Activated naive CD8-positive, alpha-beta T cell treated with anti-CD3 and anti-CD28 coated beads, Interleukin-2, amount 50 U/mL, for 16 hours (primary cell): ENCODE data around the gene TMEM183A.
"Not testable (repeated sequence)": the region's sequence is repeated elsewhere in the genome, so short reads cannot be mapped to it uniquely, and the experiment has no call there.

Source experiments
- DNase-seq: peaks from one replicate; pipeline ENCODE4 v3.0.0-alpha.2; 2020; ENCODE audit warnings: low read depth, low spot score

The TMEM183A gene

GRCh38 chr1:202987255-202987654 is 19.9 kb upstream of the TMEM183A start:
- DNase-seq, result no peak

GRCh38 chr1:202987922-202988583 is 19.1 kb upstream of the TMEM183A start:
- no peak for DNase-seq

DNA sequence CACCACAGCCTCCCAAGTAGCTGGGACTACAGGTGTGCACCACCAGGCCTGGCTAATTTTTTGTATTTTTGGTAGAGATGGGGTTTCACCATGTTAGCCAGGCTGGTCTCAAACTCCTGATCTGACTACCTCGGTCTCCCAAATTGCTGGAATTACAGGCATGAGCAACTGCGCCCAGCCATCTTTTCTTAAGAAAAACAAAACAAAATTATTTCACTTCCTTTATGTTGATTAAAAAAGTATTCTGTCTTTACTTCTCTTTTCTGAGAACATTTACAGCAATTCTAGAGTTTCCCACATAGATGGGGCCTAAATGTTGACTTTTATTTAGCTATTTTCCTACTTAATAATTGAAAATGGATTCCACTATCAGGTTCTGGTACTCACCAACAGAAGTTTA is 17.3 kb upstream of the TMEM183A start:
- no peak for DNase-seq

GRCh38 chr1:202991112-202991511 is 16.1 kb upstream of the TMEM183A start:
- DNase-seq, result no peak

GRCh38 chr1:202994756-202995155 is 12.4 kb upstream of the TMEM183A start:
- no peak for DNase-seq

DNA sequence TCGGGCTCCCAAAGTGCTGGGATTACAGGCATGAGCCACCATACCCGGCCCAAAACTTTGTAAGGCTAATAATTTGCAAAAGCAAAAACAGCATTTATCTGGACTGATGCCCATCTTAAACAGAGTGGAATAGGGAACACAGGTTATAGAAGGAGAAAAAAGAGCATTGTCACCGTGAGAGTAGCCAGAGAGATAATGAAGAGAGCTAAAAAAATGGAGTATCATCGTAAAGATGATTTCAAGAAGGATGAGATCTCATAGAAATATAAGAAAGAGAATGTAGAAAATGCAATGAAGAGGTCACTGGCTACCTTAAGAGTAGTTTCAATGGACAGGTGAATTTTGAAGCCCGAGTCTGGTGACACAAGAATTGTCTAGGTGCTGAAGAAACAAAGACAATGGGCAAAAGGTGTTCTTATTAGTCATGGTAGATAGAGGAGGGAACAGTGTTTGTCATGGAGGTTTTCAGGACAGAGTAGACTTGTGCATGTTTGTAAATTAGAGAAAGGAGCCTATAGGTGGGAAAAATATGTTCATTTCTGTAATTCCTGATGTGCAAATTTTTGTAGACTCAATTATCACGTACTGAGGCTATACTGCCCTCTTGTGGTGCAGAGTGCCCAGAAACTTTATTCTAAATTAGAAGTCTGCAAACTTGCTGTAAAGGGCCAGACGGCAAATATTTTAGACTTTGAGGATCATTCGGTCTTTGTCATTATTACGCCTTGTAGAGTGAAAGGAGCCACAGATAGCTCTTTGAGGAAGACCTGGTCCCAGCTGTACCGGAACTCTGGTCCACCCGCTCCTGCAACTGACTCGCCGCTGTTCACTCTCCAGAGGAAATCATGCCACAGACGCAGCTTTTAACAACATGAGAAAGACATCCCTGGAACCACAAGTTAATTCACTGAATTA is 8.1 kb upstream of the TMEM183A start:
- peak; percentile 32 for DNase-seq

DNA sequence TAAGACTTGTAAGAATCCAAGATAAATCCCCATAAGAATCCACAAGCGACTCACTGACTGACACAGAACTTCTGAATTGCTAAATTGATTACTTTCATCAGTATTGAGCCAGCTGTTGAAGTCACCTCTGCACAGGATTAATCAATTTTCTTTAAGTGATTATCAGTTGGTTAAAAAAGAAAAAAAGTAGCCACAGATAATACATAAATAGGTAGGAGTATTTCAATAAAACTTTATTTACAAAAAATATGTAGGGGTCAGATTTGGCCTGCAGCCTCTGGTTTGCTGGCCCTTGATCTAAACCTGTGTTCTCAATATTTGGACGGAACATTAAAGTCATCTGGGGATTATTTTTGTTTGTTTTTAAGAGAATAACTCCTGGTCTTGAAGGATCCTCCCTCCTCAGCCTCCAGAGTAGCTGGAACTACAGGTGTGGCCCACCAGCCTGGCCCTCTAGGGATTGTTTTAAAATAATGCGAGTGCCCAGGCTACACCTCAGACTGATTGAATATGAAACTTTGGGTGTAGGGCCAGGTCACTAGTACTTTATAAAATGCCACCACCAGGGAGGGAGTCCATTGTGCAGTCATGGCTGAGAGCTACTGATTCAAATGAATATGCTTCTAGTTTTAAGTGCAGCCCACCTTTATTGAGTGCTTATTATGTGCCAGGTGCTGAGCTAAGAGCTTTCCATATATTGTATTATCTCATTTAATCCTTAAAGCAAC is 6.8 kb upstream of the TMEM183A start:
- no peak for DNase-seq

- DNase-seq, result no peak
Observed at GRCh38 chr1:203001986-203002385, 5.2 kb upstream of the TMEM183A start.

DNA sequence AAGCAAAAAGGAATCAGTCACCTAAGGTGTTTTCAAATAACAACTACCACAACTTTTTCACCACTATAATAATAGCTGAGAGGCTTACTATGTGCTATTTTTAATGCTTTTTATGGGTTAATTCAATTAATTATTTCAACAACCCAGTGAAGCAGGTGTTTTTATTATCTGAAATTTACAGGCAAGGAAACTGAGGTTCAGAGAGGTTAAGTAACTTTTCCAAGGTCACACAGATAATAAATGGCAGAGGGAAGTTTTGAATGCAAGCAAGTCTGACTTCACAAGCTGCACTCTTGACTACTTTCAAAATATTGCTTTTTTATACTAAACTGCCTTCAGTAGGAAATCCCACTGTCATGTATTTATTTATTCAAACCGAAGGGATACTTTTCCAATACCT is 4.2 kb upstream of the TMEM183A start:
- DNase-seq, result no peak

GRCh38 chr1:203005395-203006142 is 1.6 kb upstream of the TMEM183A start:
- not testable (repeated sequence) for DNase-seq

- DNase-seq, result no peak
Observed at GRCh38 chr1:203009185-203009584, 2.0 kb downstream of the TMEM183A start.

GRCh38 chr1:203011582-203011981 is 4.4 kb downstream of the TMEM183A start:
- no peak for DNase-seq

- DNase-seq, result no peak
Observed at GRCh38 chr1:203017061-203017460, 9.9 kb downstream of the TMEM183A start.

DNA sequence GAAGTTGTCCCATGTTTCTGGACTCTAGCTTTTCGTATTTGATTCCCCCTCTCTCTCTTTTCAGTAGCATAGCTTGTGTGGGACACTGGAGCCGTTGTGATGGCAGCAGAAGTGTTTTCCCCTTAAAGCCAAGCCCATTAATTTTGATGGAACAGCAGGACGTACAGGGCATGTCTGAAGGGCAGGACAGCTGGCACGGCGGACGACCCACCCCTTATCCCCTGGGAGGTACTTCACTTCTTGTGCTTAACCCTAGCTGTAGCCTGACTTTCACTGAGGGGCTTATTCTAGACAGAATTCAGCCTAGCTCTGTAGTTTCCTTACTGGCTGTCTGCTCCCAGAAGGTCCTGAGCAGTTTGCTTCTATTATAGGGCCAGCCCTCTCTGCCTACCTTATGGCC is 10.5 kb downstream of the TMEM183A start:
- DNase-seq, result no peak

- DNase-seq, result not testable (repeated sequence)
Observed at GRCh38 chr1:203022855-203023254, 15.7 kb downstream of the TMEM183A start.

- no peak for DNase-seq
Observed at GRCh38 chr1:203025686-203026030, 18.5 kb downstream of the TMEM183A start.

- peak; percentile 71 for DNase-seq
Observed at GRCh38 chr1:203026031-203026665, 19.0 kb downstream of the TMEM183A start, which contains the start of gene PPFIA4. PPFIA4 (plus strand) TSS chr1:203026491; CDS start chr1:203039009, 12,518 bp downstream.

DNA sequence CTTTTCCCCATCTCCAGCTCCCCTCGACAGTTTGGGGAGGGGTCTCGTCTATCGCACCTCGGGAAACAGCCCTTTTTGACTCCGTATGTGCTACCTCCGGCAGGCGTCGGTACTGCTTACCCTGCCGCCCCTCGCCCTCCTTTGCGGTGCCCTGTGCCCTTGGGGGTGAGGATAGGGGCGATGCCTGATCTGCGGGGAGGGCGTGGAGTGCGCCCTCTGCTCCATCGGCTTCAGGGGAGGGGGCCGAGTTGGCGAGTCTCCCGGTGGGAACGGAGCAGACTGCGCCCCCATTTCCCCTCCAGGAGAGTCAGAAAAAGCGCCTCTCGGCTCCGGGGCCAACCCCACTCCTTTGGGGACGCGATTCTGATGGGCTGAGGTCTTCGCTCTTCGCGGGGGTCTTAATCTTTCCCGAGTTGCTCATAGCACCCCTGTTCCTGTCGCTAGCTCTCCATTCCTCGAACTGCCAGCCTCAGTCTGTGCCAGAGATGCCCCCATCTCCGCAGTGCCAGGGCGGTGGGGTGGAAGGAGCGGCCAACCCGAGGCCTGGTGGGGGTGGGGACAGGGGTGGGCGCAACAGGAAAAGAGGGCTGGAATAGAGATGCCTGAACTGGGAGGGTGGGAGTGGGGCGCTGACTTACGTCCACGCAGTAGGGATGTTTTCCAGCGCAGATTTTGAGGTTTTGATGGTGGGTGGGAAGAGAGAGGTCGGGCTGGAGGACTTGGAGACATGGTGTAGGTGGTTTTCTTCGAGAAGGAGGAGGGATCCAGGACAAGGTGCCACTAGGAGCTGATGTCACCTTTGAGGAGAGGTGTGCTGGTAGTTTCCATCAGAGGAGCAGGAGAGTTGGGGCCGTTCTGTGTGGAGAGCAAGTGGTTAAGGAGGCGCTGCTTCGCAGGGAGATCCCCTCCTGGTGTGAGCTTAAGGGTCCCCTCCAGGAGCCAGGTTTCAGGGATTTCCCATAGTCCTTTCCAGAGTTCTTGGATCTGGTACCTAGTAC is 19.8 kb downstream of the TMEM183A start:
- DNase-seq, result no peak

DNA sequence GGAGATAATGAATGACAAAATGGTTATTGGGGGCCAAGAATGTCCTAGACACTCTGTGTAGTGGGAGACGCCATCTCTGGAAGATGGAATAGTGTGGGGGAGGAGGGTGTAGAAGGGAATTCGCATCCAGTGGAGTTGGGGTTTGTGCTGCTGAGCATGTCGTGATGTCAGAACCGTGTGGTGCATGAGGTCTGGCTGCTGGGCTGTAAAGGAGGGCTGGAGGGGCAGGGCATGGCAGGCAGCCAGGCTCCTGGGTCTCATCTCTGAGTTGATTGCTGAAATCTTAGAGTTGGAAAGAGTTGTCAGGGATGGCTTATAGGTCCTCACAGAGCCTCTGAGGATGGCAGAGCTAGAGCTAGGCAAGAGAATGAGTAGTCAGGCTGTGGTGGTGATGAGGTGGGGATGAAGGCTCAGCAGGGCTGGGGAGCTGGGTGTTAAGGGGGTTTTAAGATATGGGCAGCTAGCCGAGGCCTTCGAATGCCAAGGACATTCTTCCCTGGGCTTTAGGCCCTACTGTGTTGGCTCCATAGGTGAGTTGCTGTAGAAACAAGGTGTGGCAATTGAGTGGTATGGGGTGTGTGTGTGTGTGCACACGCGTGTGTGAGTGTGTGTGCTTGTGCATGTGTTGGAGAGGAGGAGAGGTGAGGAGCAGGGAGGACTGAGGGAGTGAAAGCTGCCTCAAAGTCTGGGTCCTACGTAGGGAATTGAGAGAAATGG is 21.1 kb downstream of the TMEM183A start:
- no peak for DNase-seq
